ENCODE results near the gene NRGN. TPM values are rescaled to one million over a fixed set of nuclear protein-coding genes. Genes with fewer than 3 reads are reported as not detected.

Gene NRGN
- total RNA-seq, 1 donor from 2014 or later, result 17.3 TPM

DNA sequence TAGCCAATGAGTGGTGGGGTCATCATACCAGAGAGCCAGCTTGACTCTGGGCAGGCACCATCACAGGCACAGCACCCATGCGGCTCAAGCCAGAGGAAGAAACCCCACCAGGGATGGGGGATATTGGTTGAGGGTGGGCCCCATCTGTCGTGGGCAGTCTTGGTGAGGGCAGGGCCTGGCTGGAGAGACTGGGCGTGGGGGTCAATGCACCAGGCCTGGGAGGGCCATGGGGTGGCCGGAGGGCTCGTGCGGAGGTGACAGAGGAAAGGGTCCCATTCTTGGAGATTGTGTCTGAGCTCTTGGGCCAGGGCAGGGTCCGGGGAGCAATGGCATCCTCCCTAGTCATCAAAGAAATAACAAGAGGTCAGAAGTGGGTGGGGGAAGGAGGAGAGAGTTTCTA, 13.9 kb downstream of the NRGN start:
- Mint-ChIP-seq H3K27me3 (peaks cover 78% of the 10 kb centered on the region), H3K9me3 (no peaks in the 10 kb centered on the region), H3K27ac (no peak overlapping the region), H3K4me1 (ENCODE audit: unreplicated experiment) (peaks cover 10% of the 10 kb centered on the region), H3K36me3 (no peaks in the 10 kb centered on the region), H3K4me3 (no peak overlapping the region)
- no peak for DNase-seq (ENCODE audit: extremely low spot score, unreplicated experiment)
- TF ChIP-seq, protein P1, sequence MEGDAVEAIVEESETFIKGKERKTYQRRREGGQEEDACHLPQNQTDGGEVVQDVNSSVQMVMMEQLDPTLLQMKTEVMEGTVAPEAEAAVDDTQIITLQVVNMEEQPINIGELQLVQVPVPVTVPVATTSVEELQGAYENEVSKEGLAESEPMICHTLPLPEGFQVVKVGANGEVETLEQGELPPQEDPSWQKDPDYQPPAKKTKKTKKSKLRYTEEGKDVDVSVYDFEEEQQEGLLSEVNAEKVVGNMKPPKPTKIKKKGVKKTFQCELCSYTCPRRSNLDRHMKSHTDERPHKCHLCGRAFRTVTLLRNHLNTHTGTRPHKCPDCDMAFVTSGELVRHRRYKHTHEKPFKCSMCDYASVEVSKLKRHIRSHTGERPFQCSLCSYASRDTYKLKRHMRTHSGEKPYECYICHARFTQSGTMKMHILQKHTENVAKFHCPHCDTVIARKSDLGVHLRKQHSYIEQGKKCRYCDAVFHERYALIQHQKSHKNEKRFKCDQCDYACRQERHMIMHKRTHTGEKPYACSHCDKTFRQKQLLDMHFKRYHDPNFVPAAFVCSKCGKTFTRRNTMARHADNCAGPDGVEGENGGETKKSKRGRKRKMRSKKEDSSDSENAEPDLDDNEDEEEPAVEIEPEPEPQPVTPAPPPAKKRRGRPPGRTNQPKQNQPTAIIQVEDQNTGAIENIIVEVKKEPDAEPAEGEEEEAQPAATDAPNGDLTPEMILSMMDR (conservative IDR thresholded peaks at IDR 0.05), result no peak

DNA sequence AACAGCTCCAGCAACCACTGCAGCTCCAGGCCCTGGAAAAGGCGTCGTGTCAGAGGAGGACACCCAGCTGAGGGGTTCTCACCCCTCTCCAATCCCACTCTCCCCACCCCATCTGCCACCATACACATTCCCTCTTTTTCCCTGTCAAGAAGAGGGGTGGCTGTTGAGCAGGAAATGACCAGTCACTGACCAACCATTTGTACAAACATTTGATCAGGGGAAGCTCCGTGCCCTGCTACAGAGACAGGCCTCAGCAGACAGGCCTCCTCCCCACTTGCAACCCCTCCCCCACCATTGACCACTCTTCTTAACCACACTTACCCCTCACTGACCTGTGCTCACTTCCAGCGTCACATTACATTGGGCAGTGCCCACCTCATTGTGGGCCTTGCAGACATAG, 14.6 kb downstream of the NRGN start:
- TF ChIP-seq, protein P1 (conservative IDR thresholded peaks at IDR 0.05), result no peak
- Mint-ChIP-seq H3K4me1 (ENCODE audit: unreplicated experiment) (peaks cover 12% of the 10 kb centered on the region), H3K9me3 (no peaks in the 10 kb centered on the region), H3K27ac (no peak overlapping the region), H3K36me3 (no peaks in the 10 kb centered on the region), H3K27me3 (peaks cover 78% of the 10 kb centered on the region), H3K4me3 (no peak overlapping the region)
- DNase-seq (ENCODE audit: extremely low spot score, unreplicated experiment), result no peak

DNA sequence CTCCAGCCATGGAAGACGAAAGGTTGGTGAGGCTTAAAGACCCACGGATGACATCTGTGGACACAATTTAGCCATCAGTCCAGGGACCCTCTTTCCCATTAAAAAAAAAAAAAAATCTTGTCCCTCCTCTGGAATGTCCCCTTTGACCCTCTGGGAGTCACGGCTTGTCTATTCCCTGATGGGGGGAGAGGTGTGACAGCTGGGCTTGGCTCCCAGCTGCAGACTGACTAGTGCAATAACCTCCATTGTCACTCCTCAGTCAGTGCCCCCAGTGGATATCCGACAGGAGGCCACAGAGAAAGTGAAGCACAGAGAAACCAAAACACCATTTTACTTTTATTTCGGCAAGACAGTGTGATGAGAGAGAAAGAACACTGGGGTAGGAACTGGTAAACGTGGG, 15.0 kb downstream of the NRGN start:
- Mint-ChIP-seq H3K4me3 (no peak overlapping the region), H3K27ac (no peak overlapping the region), H3K36me3 (no peaks in the 10 kb centered on the region), H3K4me1 (ENCODE audit: unreplicated experiment) (peaks cover 12% of the 10 kb centered on the region), H3K9me3 (no peaks in the 10 kb centered on the region), H3K27me3 (peaks cover 79% of the 10 kb centered on the region)
- TF ChIP-seq, protein P1 (conservative IDR thresholded peaks at IDR 0.05), result no peak
- DNase-seq (ENCODE audit: extremely low spot score, unreplicated experiment), result no peak

DNA sequence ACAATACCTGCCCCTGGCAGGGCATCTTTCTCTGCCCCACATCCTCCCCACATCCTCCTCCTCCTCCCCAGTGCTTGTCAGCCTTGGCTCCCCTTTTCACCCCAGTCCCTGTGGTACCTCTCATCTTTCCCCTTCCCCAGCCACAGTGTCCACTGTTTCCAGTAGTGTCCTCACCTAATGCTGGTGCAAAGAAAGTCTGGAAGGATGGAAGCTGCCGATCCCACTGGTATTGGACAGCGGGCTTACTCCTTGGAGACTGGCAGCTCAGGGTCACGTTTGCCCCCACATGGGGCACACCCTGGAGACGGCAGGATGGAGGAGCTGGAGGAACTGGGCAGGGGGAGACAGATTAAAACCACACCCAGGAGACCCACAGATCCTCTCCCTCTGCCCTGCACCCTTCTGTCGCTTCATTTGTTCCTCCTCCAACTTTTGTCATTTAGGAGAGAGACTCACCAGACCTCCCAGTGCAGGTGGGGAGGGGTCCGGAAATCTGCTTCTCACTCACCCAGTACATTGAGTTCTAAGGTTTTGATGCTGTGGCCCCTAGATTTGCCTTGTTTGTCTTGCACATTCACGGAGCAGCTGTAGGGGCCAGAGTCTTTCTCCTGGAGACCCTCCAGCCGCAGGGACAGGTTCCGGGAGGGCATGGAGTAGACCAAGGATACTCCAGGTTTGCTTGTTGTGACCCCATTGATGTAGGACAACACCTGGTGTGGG, 16.5 kb downstream of the NRGN start:
- H3K27me3 Mint-ChIP-seq, result peaks cover 79% of the 10 kb centered on the region
- no peak overlapping the region for H3K27ac Mint-ChIP-seq
- peaks cover 16% of the 10 kb centered on the region for H3K4me1 Mint-ChIP-seq (ENCODE audit: unreplicated experiment)
- H3K9me3 Mint-ChIP-seq, result no peaks in the 10 kb centered on the region
- DNase-seq (ENCODE audit: extremely low spot score, unreplicated experiment), result no peak
- TF ChIP-seq, protein P1 (conservative IDR thresholded peaks at IDR 0.05), result no peak
- H3K4me3 Mint-ChIP-seq, result no peak overlapping the region
- no peaks in the 10 kb centered on the region for H3K36me3 Mint-ChIP-seq

DNA sequence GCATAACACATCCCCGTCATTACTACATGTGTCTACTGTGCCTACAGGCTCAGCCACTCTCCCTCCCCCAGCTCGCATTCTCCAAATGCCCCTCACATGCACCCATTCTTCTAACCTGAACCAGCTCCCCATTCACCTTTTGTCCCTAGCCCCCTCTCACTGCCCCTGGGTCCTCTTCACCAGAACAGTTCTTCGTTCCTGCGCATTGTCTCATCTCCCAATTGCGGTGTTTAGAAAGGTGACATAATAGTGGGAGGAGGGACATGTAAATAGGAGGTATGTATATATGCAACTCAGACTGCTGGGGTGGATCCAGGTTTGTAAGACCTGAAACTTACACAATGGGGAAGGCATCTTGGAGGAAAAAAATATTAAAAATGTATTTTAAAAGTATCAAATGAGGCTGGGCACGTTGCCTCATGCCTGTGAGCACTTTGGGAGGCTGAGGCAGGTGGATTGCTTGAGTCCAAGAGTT, 17.0 kb downstream of the NRGN start:
- no peaks in the 10 kb centered on the region for H3K9me3 Mint-ChIP-seq
- H3K27me3 Mint-ChIP-seq, result peaks cover 85% of the 10 kb centered on the region
- TF ChIP-seq, protein P1 (conservative IDR thresholded peaks at IDR 0.05), result no peak
- H3K4me1 Mint-ChIP-seq (ENCODE audit: unreplicated experiment), result peaks cover 16% of the 10 kb centered on the region
- H3K4me3 Mint-ChIP-seq, result no peak overlapping the region
- no peak overlapping the region for H3K27ac Mint-ChIP-seq
- no peak for DNase-seq (ENCODE audit: extremely low spot score, unreplicated experiment)
- no peaks in the 10 kb centered on the region for H3K36me3 Mint-ChIP-seq
